GM18508 (cell line): ENCODE results near the gene ZNF697.
A peak's percentile ranks its signal among the peaks of the same experiment; 100 is the strongest.
"Not testable (repeated sequence)": the region's sequence is repeated elsewhere in the genome, so short reads cannot be mapped to it uniquely, and the experiment has no call there.

ENCODE experiments used
- ATAC-seq: cut with Tn5 transposase; IDR thresholded peaks from one replicate; pipeline ENCODE4 v1.9.1; 2021; ENCODE audit warnings: moderate number of reproducible peaks; ENCODE audit not compliant: insufficient read depth, unreplicated experiment

Gene ZNF697

DNA sequence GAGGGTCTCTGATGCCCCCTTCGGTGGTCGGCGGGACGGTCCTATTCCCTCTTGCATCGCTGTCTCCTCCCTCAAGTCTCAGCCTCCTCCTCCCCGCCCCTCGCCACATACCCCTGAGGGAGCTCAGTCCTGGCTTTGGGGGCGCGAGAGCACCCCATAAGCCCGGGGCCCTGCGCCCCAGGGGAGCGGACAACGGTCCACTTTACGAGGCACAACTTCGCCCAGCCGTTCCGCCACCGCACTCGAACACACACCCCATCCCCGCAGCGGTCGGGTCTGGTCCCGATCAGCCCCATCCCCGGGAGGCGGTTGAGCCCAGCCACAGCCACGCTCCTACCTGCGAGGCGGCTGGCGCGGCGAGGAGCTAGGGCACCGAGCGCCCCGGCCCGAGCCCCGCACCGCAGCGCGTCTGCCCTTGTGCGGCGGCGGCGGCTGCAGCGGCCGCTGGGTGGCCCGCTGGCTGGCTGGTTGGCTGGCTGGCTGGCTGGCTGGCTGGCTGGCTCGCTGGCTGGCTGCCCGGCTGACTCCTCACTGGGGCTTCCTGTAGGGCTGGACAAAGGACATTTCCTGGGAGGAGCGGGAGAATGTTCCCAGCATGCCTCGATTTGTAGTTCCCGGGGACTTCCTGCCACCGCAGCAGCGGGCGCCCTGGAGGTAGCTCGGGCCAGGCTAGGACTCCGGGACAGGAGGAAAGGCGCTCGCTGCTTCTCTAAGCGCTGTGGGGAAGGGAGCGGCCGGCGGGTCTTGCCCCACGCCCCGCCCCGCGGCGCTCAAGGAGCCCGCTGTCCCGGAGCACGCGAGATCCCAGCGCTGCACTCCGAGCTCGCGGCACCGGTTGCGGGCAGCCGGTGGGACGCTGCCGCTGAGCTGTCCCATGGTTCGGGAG, at the start of gene ZNF697:
ZNF697 (minus strand) TSS at position 533 of the 886 bp plus-strand sequence. CDS start 22,166 bp downstream, outside the sequence.
- ATAC-seq = peak; percentile 38

- no peak for ATAC-seq
Measured at GRCh38 chr1:119697598-119697997, 49.5 kb upstream of the ZNF697 start.

- not testable (repeated sequence) for ATAC-seq
Measured at GRCh38 chr1:119696863-119697262, 48.8 kb upstream of the ZNF697 start.

GRCh38 chr1:119689511-119689910, 41.4 kb upstream of the ZNF697 start:
- no peak for ATAC-seq

DNA sequence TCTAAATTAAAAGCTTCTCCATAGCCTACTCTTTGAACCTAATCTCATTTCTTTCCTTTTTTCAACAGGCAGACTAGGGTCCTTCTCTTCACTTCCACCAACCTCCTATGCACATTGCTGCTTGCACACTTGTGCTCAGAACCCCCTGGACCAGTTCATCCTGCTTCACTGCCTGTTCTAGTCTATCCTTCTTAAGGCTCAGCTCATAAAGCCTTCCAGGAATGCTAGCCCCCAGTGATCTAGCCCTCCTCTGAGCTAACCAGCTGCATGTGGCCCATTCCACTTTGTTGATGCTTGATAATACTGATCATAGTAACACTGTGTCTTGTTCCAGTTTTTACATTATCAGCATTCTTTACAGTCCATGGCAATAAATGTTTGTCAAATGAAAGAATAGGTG, 40.7 kb upstream of the ZNF697 start:
- no peak for ATAC-seq

GRCh38 chr1:119687434-119688079, 39.5 kb upstream of the ZNF697 start:
- no peak for ATAC-seq

DNA sequence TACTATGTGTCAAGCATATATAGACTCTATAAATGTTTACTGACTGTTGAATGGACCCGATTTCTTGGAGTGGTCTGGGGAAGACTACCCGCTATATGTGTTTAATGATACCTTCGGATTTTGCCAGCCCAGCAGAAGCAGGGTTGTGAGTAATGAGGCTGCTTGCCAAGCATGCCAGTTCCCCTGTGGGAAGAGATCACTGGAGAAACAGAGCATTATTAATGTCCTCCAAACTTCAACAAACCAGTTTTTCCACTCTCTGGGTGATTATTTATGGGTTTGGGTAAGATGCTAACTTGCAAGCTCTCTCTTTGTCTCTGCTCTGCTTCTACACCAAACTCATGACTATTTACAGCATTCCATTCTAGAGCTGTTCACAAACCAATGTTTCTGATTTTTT, 38.6 kb upstream of the ZNF697 start:
- ATAC-seq = no peak

DNA sequence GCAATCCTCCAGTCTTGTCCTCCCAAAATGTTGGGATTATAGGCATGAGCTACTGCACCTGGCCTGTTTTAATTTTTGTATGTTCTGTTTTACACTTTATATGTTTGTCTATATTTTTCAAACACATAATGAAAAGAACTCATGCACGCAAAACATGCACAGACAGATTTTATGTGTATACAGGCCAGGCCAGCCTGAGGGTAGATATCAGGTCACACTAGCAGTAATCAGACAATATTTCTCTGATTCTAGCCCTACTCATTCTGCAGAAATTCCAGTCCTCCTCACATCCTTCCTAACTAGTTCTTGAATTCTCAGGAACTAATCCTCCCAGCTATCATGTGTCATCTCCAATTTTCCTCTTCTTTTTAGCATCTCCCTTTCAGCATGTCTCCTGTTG, 35.8 kb upstream of the ZNF697 start:
- no peak for ATAC-seq

GRCh38 chr1:119682141-119682540, 34.1 kb upstream of the ZNF697 start:
- no peak for ATAC-seq

GRCh38 chr1:119681560-119681959, 33.5 kb upstream of the ZNF697 start:
- no peak for ATAC-seq

DNA sequence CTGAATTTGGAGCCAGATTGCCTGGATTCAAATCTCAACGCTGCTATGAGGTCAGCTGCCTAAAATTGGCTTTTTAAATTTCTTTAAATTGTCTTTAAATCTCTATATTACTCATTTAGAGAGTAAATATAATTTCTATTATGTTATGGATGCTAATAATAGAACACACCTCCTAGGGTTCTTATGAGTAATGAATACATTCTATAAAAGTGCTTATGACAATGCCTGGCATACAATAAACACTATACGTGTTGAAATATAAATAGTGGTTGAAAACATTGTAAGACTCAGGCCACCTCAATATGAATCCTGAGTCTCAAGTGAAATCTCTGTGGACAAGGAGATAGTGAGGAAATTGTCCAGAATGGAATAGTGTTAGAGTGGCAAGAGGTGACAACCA, 32.7 kb upstream of the ZNF697 start:
- no peak for ATAC-seq

DNA sequence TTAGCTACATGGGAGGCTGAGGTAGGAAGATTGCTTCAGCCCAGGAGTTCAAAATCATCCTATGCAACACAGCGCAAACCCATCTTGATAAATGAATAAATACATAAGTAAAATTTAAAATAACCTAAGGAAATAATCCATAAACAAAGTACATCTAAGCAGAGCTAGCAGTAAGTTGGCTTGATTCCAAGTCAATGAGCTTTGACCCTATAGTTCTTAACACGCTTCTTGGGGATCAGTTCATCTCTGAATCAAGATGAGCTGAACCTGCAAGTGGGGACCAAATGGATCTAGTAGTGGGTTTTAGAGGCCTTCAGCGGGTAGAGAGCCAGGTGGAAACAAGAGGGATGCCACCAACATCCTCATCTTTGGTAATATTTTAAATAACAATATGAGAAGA, 32.1 kb upstream of the ZNF697 start:
- ATAC-seq = no peak

DNA sequence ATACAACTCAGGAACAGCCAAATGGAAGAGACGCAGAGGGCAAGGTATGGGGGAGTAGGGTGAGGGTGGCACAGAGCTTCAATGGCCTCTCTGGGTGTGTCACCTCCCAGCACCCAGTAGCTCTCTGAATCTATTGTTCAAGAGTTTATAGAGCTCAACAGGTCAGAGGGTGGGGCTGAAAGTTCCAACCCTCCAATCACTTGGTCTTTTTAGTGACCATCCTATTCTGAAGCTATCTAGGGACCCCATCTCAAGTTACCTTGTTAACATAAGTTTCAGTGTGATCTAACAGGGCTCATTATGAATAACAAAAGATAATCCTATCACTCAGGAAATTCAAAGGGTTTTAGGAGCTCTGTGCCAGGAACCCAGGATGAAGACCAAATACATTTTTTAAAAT, 31.2 kb upstream of the ZNF697 start:
- ATAC-seq = no peak

GRCh38 chr1:119676571-119677206, 28.6 kb upstream of the ZNF697 start:
- ATAC-seq = no peak

- ATAC-seq = no peak
Measured at GRCh38 chr1:119675349-119676345, 27.6 kb upstream of the ZNF697 start.

- ATAC-seq = no peak
Measured at GRCh38 chr1:119674835-119675289, 26.8 kb upstream of the ZNF697 start.

GRCh38 chr1:119674111-119674526, 26.1 kb upstream of the ZNF697 start:
- no peak for ATAC-seq

GRCh38 chr1:119673171-119673940, 25.3 kb upstream of the ZNF697 start:
- ATAC-seq = no peak

DNA sequence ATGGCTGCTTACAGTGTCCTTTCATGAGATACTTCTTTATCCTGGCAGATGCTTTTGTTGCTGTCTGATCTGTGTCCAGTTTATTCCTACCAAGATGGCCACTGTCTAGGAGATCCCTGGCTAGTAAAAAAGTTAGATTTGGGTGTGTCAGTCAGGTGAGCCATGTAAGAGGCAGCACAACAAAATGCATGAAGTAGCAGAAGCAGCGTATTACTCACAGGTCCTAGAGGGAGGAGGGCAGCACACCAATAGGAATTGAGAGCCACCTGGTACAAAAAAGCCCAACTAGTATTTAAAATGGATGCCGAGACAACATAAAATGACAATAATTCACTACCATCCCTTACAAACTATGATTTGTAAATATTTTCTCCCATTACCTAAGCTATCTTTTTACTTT, 22.8 kb upstream of the ZNF697 start:
- no peak for ATAC-seq
